Fibroblast of skin of right quadriceps (primary cell): ENCODE results near the gene CCNL2.
"Not testable (repeated sequence)": the region's sequence is repeated elsewhere in the genome, so short reads cannot be mapped to it uniquely, and the experiment has no call there.

Source experiments
- DNase-seq: peaks from one replicate; pipeline ENCODE4 v3.0.0-alpha.2; 2013

Gene CCNL2

GRCh38 chr1:1432274-1432950 lies 33.3 kb upstream of the CCNL2 start:
- DNase-seq = no peak

- DNase-seq = no peak
These were observed 32.7 kb upstream of the CCNL2 start for GRCh38 chr1:1431845-1432273.

- no peak for DNase-seq
These were observed 32.1 kb upstream of the CCNL2 start for GRCh38 chr1:1430992-1431844.

GRCh38 chr1:1430114-1430982 lies 31.2 kb upstream of the CCNL2 start:
- DNase-seq = peak; percentile 45

GRCh38 chr1:1429671-1430073 lies 30.5 kb upstream of the CCNL2 start:
- DNase-seq = no peak

- not testable (repeated sequence) for DNase-seq
These were observed 29.8 kb upstream of the CCNL2 start for GRCh38 chr1:1428967-1429366.

GRCh38 chr1:1428174-1428573 lies 29.0 kb upstream of the CCNL2 start:
- DNase-seq = no peak

GRCh38 chr1:1427820-1428148 lies 28.6 kb upstream of the CCNL2 start:
- no peak for DNase-seq

GRCh38 chr1:1427106-1427819 lies 28.1 kb upstream of the CCNL2 start:
- DNase-seq = no peak

GRCh38 chr1:1426496-1427105 lies 27.5 kb upstream of the CCNL2 start:
- DNase-seq = no peak

GRCh38 chr1:1425753-1426495 lies 26.8 kb upstream of the CCNL2 start:
- DNase-seq = no peak

GRCh38 chr1:1425426-1425752 lies 26.3 kb upstream of the CCNL2 start:
- DNase-seq = no peak

- DNase-seq = no peak
These were observed 25.6 kb upstream of the CCNL2 start for GRCh38 chr1:1424707-1425106.

GRCh38 chr1:1423245-1423597 lies 24.1 kb upstream of the CCNL2 start:
- no peak for DNase-seq

- DNase-seq = peak; percentile 80
These were observed 23.5 kb upstream of the CCNL2 start for GRCh38 chr1:1422465-1423244.

GRCh38 chr1:1421907-1422464 lies 22.9 kb upstream of the CCNL2 start:
- DNase-seq = no peak

GRCh38 chr1:1421147-1421906 lies 22.2 kb upstream of the CCNL2 start, which contains the start of gene ANKRD65:
Gene ANKRD65 (minus strand): TSS chr1:1421276. CDS start chr1:1421005, 271 bp downstream.
- no peak for DNase-seq

- no peak for DNase-seq
These were observed 21.6 kb upstream of the CCNL2 start for GRCh38 chr1:1420654-1421141.

GRCh38 chr1:1419813-1420653 lies 20.9 kb upstream of the CCNL2 start:
- DNase-seq = no peak
